ENCODE measurements around the gene ALOX5.

DNA sequence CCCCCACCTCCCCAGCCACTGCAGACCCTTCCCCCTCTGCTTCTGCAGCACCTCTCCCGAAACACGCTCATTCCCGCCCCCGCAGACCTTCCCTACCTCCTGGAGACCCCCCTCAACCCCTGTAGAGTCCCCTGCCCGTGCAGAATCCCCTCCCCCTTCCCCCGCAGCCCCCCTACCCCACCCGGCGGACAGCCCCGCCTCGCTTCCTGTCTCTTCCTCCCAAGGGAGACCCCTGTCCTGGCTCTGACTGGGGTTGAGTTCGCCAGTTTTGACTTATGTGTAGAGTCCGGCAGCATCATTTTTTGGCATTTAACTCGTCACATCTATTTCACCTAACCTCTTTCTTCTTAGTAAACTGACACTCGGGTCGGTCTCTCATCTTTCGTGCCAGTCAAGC lies 54.0 kb downstream of the ALOX5 start:
- TF ChIP-seq POLR2A (IDR thresholded peaks at IDR 0.05; ENCODE audit: borderline replicate concordance, extremely low read depth, insufficient read depth, insufficient read length) (no peak), POLR2AphosphoS5 (IDR thresholded peaks at IDR 0.05; ENCODE audit: low read depth, low read length) (no peak), ELF1 (IDR thresholded peaks at IDR 0.05; ENCODE audit: borderline replicate concordance, low read depth) (no peak), SRF (IDR thresholded peaks at IDR 0.05; ENCODE audit: low read depth) (no peak), JUND (IDR thresholded peaks at IDR 0.05) (no peak)
- TF ChIP-seq, protein P1, sequence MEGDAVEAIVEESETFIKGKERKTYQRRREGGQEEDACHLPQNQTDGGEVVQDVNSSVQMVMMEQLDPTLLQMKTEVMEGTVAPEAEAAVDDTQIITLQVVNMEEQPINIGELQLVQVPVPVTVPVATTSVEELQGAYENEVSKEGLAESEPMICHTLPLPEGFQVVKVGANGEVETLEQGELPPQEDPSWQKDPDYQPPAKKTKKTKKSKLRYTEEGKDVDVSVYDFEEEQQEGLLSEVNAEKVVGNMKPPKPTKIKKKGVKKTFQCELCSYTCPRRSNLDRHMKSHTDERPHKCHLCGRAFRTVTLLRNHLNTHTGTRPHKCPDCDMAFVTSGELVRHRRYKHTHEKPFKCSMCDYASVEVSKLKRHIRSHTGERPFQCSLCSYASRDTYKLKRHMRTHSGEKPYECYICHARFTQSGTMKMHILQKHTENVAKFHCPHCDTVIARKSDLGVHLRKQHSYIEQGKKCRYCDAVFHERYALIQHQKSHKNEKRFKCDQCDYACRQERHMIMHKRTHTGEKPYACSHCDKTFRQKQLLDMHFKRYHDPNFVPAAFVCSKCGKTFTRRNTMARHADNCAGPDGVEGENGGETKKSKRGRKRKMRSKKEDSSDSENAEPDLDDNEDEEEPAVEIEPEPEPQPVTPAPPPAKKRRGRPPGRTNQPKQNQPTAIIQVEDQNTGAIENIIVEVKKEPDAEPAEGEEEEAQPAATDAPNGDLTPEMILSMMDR (IDR thresholded peaks at IDR 0.05 in 2 of 3, conservative IDR thresholded peaks at IDR 0.05 in 1 of 3; ENCODE audit: borderline replicate concordance in 1 of 3, insufficient read depth in 1 of 3, low read depth in 2 of 3, low read length in 2 of 3): no peak

Data from HCT116 (cell line).